Left lung (tissue), 10 donors: ENCODE results near the gene CDX1. TPM values are rescaled to one million over a fixed set of nuclear protein-coding genes. Genes with fewer than 3 reads are reported as not detected.

Experiments
- ATAC-seq: fragments of 200-7000 bp; cut with Tn5 transposase; one replicate; pipeline ENCODE4 v1.9.1; 2020; ENCODE audit warnings: moderate library complexity
- DNase-seq, 4 donors: peaks; one replicate each; pipeline ENCODE4 v3.0.0-alpha.2; 2013 to 2020
- H3K27ac ChIP-seq, 2 donors: fragments of 200-600 bp; sonication (generic) in 1 of 2; one replicate each; pipeline versions ENCODE4 v1.5.0 to v1.8.0; 2020 to 2021
- H3K27me3 ChIP-seq, 2 donors: fragments of 200-600 bp; sonication (generic) in 1 of 2; one replicate each; pipeline versions ENCODE4 v1.5.0 to v1.8.0; 2020 to 2021
- H3K36me3 ChIP-seq, 2 donors: fragments of 200-600 bp; sonication (generic) in 1 of 2; one replicate each; pipeline versions ENCODE4 v1.5.0 to v1.8.0; 2020 to 2021
- H3K4me1 ChIP-seq, 2 donors: fragments of 200-600 bp; one replicate each; pipeline ENCODE4 v1.8.0; 2021
- H3K4me3 ChIP-seq, 2 donors: fragments of 200-600 bp; sonication (generic) in 1 of 2; one replicate each; pipeline versions ENCODE4 v1.5.0 to v1.8.0; 2020 to 2021; ENCODE audit warnings: mild to moderate bottlenecking in 1 of 2
- H3K9me3 ChIP-seq, 2 donors: fragments of 200-600 bp; sonication (generic) in 1 of 2; one replicate each; pipeline versions ENCODE4 v1.5.0 to v1.8.0; 2020 to 2021
- CTCF ChIP-seq, 2 donors: fragments of 200-600 bp; sonication (generic) in 1 of 2; IDR thresholded peaks; one replicate each; pipeline versions ENCODE4 v1.5.0 to v1.8.0; 2021; ENCODE audit warnings: antibody characterized with exemption in 2 of 2
- intact Hi-C, 2 donors: fragments of 100-400 bp; cut with DNase I; formaldehyde crosslinking; loops; one replicate each; pipeline versions ENCODE4 v1.11.2 to v1.14.2; 2022
- polyA plus RNA-seq, 6 donors: library from polyadenylated mRNA; unstranded; fragments of 120-200 nt; gene quantifications; one replicate each; pipeline ENCODE4 v1.2.1, GENCODE V29; 2013; ENCODE audit not compliant: insufficient read length in 6 of 6
- total RNA-seq, 2 donors: library from RNA; stranded (reverse); fragmentation: NEBNext Ultra II Directional; extraction: Animal tissue kit (Norgen Biotek cat#: 25700); gene quantifications; one replicate each; pipeline ENCODE4 v1.2.1, GENCODE V29; 2021
- donor health status: DM: no; HTN: yes; CAD: no.
- donor health status: DM: no; HTN: no; CAD: no.

Gene CDX1
- total and polyA plus RNA-seq, 8 donors, result 0.14 to 0.60 (median 0.34) TPM; not detected in 1

- DNase-seq, result peak in 1 of 4 donors; percentile 56
- Histone ChIP-seq H3K4me3 (no peak overlapping the region), H3K27me3 (peaks cover 0 to 28% of the 10 kb centered on the region in 2 donors), H3K36me3 (no peaks in the 10 kb centered on the region), H3K27ac (no peak overlapping the region), H3K4me1 (no peaks in the 10 kb centered on the region), H3K9me3 (no peaks in the 10 kb centered on the region)
- intact Hi-C loops, result no loop called here
- ATAC-seq, result no peak
- no peak for TF ChIP-seq CTCF (IDR thresholded peaks at IDR 0.05)
Measured at GRCh38 chr5:150208187-150209098, 41.9 kb downstream of the CDX1 start.

GRCh38 chr5:150209099-150209635 lies 42.6 kb downstream of the CDX1 start:
- intact Hi-C loops, result no loop called here
- Histone ChIP-seq H3K4me3 (no peak overlapping the region), H3K36me3 (no peaks in the 10 kb centered on the region), H3K9me3 (no peaks in the 10 kb centered on the region), H3K4me1 (no peaks in the 10 kb centered on the region), H3K27ac (no peak overlapping the region), H3K27me3 (peaks cover 0 to 28% of the 10 kb centered on the region in 2 donors)
- no peak for TF ChIP-seq CTCF (IDR thresholded peaks at IDR 0.05)
- ATAC-seq (peak; percentile 89), DNase-seq (peak in 3 of 4 donors; percentile 26 to 76 (median 68))

- H3K4me3 ChIP-seq, result no peak overlapping the region
- H3K27me3 ChIP-seq, result peaks cover 0 to 28% of the 10 kb centered on the region in 2 donors
- no peaks in the 10 kb centered on the region for H3K4me1 ChIP-seq
- ATAC-seq (no peak), DNase-seq (no peak)
- H3K36me3 ChIP-seq, result no peaks in the 10 kb centered on the region
- intact Hi-C loops, result no loop called here
- H3K9me3 ChIP-seq, result no peaks in the 10 kb centered on the region
- no peak for TF ChIP-seq CTCF (IDR thresholded peaks at IDR 0.05)
- no peak overlapping the region for H3K27ac ChIP-seq
Measured at GRCh38 chr5:150210644-150211043, 44.1 kb downstream of the CDX1 start.

- intact Hi-C loops, result no loop called here
- peaks cover 0 to 28% of the 10 kb centered on the region in 2 donors for H3K27me3 ChIP-seq
- no peak for TF ChIP-seq CTCF (IDR thresholded peaks at IDR 0.05)
- DNase-seq (peak in 1 of 4 donors; percentile 43), ATAC-seq (no peak)
- H3K4me1 ChIP-seq, result no peaks in the 10 kb centered on the region
- no peaks in the 10 kb centered on the region for H3K9me3 ChIP-seq
- H3K36me3 ChIP-seq, result no peaks in the 10 kb centered on the region
- H3K4me3 ChIP-seq, result no peak overlapping the region
- no peak overlapping the region for H3K27ac ChIP-seq
Measured at GRCh38 chr5:150211156-150212030, 44.8 kb downstream of the CDX1 start.
